GM19043 (cell line): Measurements from ENCODE around the gene CRTC1.

ENCODE experiments used
- ATAC-seq: cut with Tn5 transposase; IDR thresholded peaks from one replicate; pipeline ENCODE4 v1.9.1; 2021; ENCODE audit warnings: low read depth; ENCODE audit not compliant: unreplicated experiment

The CRTC1 gene

GRCh38 chr19:18778076-18778389 is 94.6 kb downstream of the CRTC1 start:
- ATAC-seq, result no peak

- no peak for ATAC-seq
Observed at GRCh38 chr19:18778826-18779495, 95.5 kb downstream of the CRTC1 start.

- ATAC-seq, result no peak
Observed at GRCh38 chr19:18780081-18780480, 96.6 kb downstream of the CRTC1 start.

- ATAC-seq, result no peak
Observed at GRCh38 chr19:18780631-18781030, 97.2 kb downstream of the CRTC1 start.

GRCh38 chr19:18781047-18781600 is 97.6 kb downstream of the CRTC1 start:
- no peak for ATAC-seq

GRCh38 chr19:18781885-18782527 is 98.5 kb downstream of the CRTC1 start:
- no peak for ATAC-seq

- ATAC-seq, result no peak
Observed at GRCh38 chr19:18782559-18783225, 99.2 kb downstream of the CRTC1 start.

- ATAC-seq, result no peak
Observed at GRCh38 chr19:18783958-18784785, 100.7 kb downstream of the CRTC1 start.

- no peak for ATAC-seq
Observed at GRCh38 chr19:18784786-18785120, 101.3 kb downstream of the CRTC1 start.

- no peak for ATAC-seq
Observed at GRCh38 chr19:18785179-18786124, 102.0 kb downstream of the CRTC1 start.

- ATAC-seq, result no peak
Observed at GRCh38 chr19:18788529-18789421, 105.3 kb downstream of the CRTC1 start.

- no peak for ATAC-seq
Observed at GRCh38 chr19:18789422-18789869, 106.0 kb downstream of the CRTC1 start.

- ATAC-seq, result no peak
Observed at GRCh38 chr19:18789883-18790565, 106.5 kb downstream of the CRTC1 start.

- no peak for ATAC-seq
Observed at GRCh38 chr19:18790566-18791314, 107.3 kb downstream of the CRTC1 start, which contains the start of gene COMP. Gene COMP (minus strand): TSS chr19:18791305. CDS start chr19:18791269, 36 bp downstream.

GRCh38 chr19:18791315-18791678 is 107.8 kb downstream of the CRTC1 start:
- ATAC-seq, result no peak

GRCh38 chr19:18792661-18793060 is 109.2 kb downstream of the CRTC1 start:
- no peak for ATAC-seq
